OCI-LY1 (cell line): ENCODE measurements around the gene HLA-DQA1.
"Not testable (repeated sequence)": the region's sequence is repeated elsewhere in the genome, so short reads cannot be mapped to it uniquely, and the experiment has no call there.

ENCODE experiments used
- H2AFZ ChIP-seq: fragments of 200-600 bp; sonication (generic), shearing (Covaris generic); 2 replicates; pipeline ENCODE4 v1.6.0; 2014; ENCODE audit warnings: antibody characterized with exemption, mild to moderate bottlenecking, low read length
- H3F3A ChIP-seq: fragments of 200-600 bp; sonication (generic), shearing (Covaris generic); 2 replicates; pipeline ENCODE4 v1.6.0; 2014; ENCODE audit warnings: mild to moderate bottlenecking, antibody characterized with exemption, low read length, moderate library complexity; ENCODE audit not compliant: insufficient read depth
- H3K27ac ChIP-seq: fragments of 200-600 bp; sonication (generic); 2 replicates; pipeline ENCODE4 v1.5.1; 2014; ENCODE audit warnings: low read length, mixed run types, mild to moderate bottlenecking, low read depth; ENCODE audit not compliant: poor library complexity, severe bottlenecking
- H3K27me3 ChIP-seq: fragments of 200-600 bp; sonication (generic); 2 replicates; pipeline ENCODE4 v1.6.0; 2014; ENCODE audit warnings: antibody characterized with exemption, mild to moderate bottlenecking, low read length, moderate library complexity; ENCODE audit not compliant: insufficient read depth
- H3K36me3 ChIP-seq: fragments of 200-600 bp; sonication (generic); 2 replicates; pipeline ENCODE4 v1.6.1; 2014; ENCODE audit warnings: mild to moderate bottlenecking, antibody characterized with exemption, low read length, moderate library complexity, mixed read lengths; ENCODE audit not compliant: insufficient read depth
- H3K4me1 ChIP-seq: fragments of 200-600 bp; sonication (generic); 2 replicates; pipeline ENCODE4 v1.5.1; 2014; ENCODE audit warnings: mild to moderate bottlenecking, low read length, moderate library complexity; ENCODE audit not compliant: insufficient read depth, severe bottlenecking
- H3K4me2 ChIP-seq: fragments of 200-600 bp; sonication (generic), shearing (Covaris generic); 2 replicates; pipeline ENCODE4 v1.6.1; 2014; ENCODE audit warnings: low read length
- H3K4me3 ChIP-seq: fragments of 200-600 bp; sonication (generic); 2 replicates; pipeline ENCODE4 v1.5.1; 2014; ENCODE audit warnings: low read length, low read depth, mild to moderate bottlenecking, mixed read lengths; ENCODE audit not compliant: poor library complexity, severe bottlenecking
- H3K79me2 ChIP-seq: fragments of 200-600 bp; shearing (Covaris generic); 2 replicates; pipeline ENCODE4 v1.6.1; 2016; ENCODE audit warnings: mixed run types, low read length, mixed read lengths; ENCODE audit not compliant: insufficient read depth
- H3K9ac ChIP-seq: fragments of 200-600 bp; sonication (generic), shearing (Covaris generic); 2 replicates; pipeline ENCODE4 v1.6.1; 2014; ENCODE audit warnings: mild to moderate bottlenecking, low read length, mixed read lengths
- H3K9me2 ChIP-seq: fragments of 200-600 bp; sonication (generic), shearing (Covaris generic); 2 replicates; pipeline ENCODE4 v1.6.1; 2014; ENCODE audit warnings: low read depth, mild to moderate bottlenecking, low read length, mixed read lengths
- H3K9me3 ChIP-seq: fragments of 200-600 bp; shearing (Covaris generic); 2 replicates; pipeline ENCODE4 v1.6.1; 2014; ENCODE audit warnings: low read length, mixed read lengths
- H4K20me1 ChIP-seq: fragments of 200-600 bp; sonication (generic), shearing (Covaris generic); 2 replicates; pipeline ENCODE4 v1.6.0; 2016; ENCODE audit warnings: mild to moderate bottlenecking, low read length; ENCODE audit not compliant: insufficient read depth
- EZH2 ChIP-seq: fragments of 200-600 bp; sonication (generic), shearing (Covaris generic); IDR thresholded peaks from 2 replicates; pipeline ENCODE4 v1.8.0; 2017; ENCODE audit warnings: borderline replicate concordance, mixed run types, mild to moderate bottlenecking, antibody characterized with exemption, low read length, moderate library complexity, mixed read lengths
- TF ChIP-seq, protein P1 (sequence below): fragments of 200-600 bp; sonication (generic), shearing (Covaris generic); IDR thresholded peaks from 2 replicates; pipeline ENCODE4 v1.5.1; 2017; ENCODE audit warnings: mild to moderate bottlenecking, antibody characterized with exemption, low read length, moderate library complexity, mixed read lengths

The HLA-DQA1 gene

DNA sequence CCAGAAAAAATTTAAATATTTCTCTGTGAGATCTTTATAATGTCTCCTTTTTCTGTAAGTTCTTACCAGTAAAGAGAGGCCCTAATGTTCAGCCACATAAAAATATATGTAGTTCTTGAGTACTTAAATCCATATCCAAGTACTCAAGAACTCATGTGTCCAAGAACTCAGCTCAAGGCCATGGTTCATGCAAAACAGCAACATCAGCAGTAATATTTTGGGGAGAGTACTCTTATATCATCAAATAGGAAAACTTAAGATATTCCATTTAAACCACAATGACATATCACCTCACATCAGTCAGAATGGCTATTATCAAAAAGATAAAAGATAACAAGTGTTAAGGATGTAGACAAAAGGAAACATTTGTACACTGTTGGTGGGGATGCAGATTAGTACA is 32.7 kb downstream of the HLA-DQA1 start:
- H3F3A ChIP-seq = no peaks in the 10 kb centered on the region
- H3K9me3 ChIP-seq = no peaks in the 10 kb centered on the region
- no peaks in the 10 kb centered on the region for H3K9me2 ChIP-seq
- no peaks in the 10 kb centered on the region for H3K4me1 ChIP-seq
- H3K9ac ChIP-seq = no peak overlapping the region
- H3K27ac ChIP-seq = no peak overlapping the region
- H3K27me3 ChIP-seq = no peaks in the 10 kb centered on the region
- H3K36me3 ChIP-seq = no peaks in the 10 kb centered on the region
- H3K4me3 ChIP-seq = no peak overlapping the region
- TF ChIP-seq, protein P1, sequence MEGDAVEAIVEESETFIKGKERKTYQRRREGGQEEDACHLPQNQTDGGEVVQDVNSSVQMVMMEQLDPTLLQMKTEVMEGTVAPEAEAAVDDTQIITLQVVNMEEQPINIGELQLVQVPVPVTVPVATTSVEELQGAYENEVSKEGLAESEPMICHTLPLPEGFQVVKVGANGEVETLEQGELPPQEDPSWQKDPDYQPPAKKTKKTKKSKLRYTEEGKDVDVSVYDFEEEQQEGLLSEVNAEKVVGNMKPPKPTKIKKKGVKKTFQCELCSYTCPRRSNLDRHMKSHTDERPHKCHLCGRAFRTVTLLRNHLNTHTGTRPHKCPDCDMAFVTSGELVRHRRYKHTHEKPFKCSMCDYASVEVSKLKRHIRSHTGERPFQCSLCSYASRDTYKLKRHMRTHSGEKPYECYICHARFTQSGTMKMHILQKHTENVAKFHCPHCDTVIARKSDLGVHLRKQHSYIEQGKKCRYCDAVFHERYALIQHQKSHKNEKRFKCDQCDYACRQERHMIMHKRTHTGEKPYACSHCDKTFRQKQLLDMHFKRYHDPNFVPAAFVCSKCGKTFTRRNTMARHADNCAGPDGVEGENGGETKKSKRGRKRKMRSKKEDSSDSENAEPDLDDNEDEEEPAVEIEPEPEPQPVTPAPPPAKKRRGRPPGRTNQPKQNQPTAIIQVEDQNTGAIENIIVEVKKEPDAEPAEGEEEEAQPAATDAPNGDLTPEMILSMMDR = no peak
- no peak for TF ChIP-seq EZH2
- no peaks in the 10 kb centered on the region for H4K20me1 ChIP-seq
- no peak overlapping the region for H2AFZ ChIP-seq
- no peaks in the 10 kb centered on the region for H3K79me2 ChIP-seq
- H3K4me2 ChIP-seq = no peak overlapping the region

DNA sequence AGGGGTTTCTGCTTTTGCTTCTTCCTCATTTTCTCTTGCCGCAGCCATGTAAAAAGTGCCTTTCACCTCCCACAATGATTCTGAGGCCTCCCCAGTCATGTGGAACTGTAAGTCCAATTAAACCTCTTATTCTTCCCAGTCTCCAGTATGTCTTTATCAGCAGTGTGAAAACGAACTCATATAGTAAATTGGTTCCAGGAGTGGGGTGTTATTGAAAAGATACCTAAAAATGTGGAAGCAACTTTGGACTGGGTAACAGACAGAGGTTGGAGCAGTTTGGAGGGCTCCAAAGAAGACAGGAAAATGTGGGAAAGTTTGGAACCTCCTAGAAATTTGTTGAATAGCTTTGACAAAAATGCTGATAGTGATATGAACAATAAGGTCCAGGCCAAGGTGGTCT is 34.7 kb downstream of the HLA-DQA1 start:
- not testable (repeated sequence) for H3K79me2 ChIP-seq, H3K4me3 ChIP-seq, H3K27me3 ChIP-seq, H3K9me2 ChIP-seq, H2AFZ ChIP-seq, H3K9me3 ChIP-seq, H3K4me1 ChIP-seq, H3F3A ChIP-seq, H3K36me3 ChIP-seq, H3K4me2 ChIP-seq, H3K9ac ChIP-seq, H3K27ac ChIP-seq, H4K20me1 ChIP-seq

GRCh38 chr6:32674123-32674522 is 36.9 kb downstream of the HLA-DQA1 start:
- not testable (repeated sequence) for H3K27me3 ChIP-seq, H3K9me3 ChIP-seq, H3K4me2 ChIP-seq, H3K9ac ChIP-seq, H3K4me3 ChIP-seq, H4K20me1 ChIP-seq, H3K4me1 ChIP-seq, H3K36me3 ChIP-seq, H3K9me2 ChIP-seq, H3F3A ChIP-seq, H2AFZ ChIP-seq, H3K27ac ChIP-seq, H3K79me2 ChIP-seq

GRCh38 chr6:32679492-32679891 is 42.3 kb downstream of the HLA-DQA1 start:
- Histone ChIP-seq H4K20me1 (no peaks in the 10 kb centered on the region), H3K79me2 (no peaks in the 10 kb centered on the region), H3K27me3 (no peaks in the 10 kb centered on the region), H3K4me1 (peaks cover 7% of the 10 kb centered on the region), H3K4me3 (no peak overlapping the region), H3K9me2 (no peaks in the 10 kb centered on the region), H2AFZ (no peak overlapping the region), H3K9me3 (no peaks in the 10 kb centered on the region), H3K36me3 (no peaks in the 10 kb centered on the region), H3K9ac (no peak overlapping the region), H3F3A (no peaks in the 10 kb centered on the region), H3K27ac (no peak overlapping the region), H3K4me2 (no peak overlapping the region)
- TF ChIP-seq, protein P1 = no peak
- no peak for TF ChIP-seq EZH2
